Panc1 (cell line): ENCODE measurements around the gene FSTL5.

Source experiments
- CTCF ChIP-seq: fragments of 450-650 bp; IDR thresholded peaks from 2 replicates; pipeline ENCODE4 v1.5.1; 2017; ENCODE audit warnings: mild to moderate bottlenecking
- POLR2AphosphoS5 ChIP-seq: IDR thresholded peaks from 2 replicates; pipeline ENCODE4 v1.6.1; 2012; ENCODE audit warnings: mild to moderate bottlenecking, low read depth, low read length, moderate library complexity
- TF ChIP-seq, protein P1 (sequence below), 2 experiments: IDR thresholded peaks; 2 replicates each; pipeline ENCODE4 v1.6.1; 2011 to 2012; ENCODE audit warnings: low read depth in 2 of 2, control low read depth in 1 of 2, low read length in 1 of 2, mild to moderate bottlenecking in 1 of 2, moderate library complexity in 1 of 2; ENCODE audit not compliant: insufficient read depth in 1 of 2

DNA sequence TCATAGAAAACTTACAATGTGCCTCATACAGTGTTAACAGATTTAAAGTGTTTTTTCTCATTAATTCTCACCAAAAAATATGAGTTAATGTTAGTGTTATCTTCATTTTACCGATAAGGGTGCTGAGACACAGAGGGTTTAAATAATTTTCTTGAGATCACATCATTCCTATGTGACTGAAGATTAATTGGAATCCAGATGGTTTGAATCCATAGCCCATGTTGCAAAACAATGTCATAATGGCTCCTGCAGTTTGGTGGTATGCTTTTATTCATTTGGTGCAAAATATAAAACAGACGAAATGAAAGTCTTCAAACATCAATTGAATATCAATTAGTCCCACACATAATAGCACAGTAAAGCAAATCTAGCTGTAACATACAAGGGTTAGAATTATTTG, 512.2 kb downstream of the FSTL5 start:
- TF ChIP-seq CTCF, result no peak
- TF ChIP-seq, protein P1, sequence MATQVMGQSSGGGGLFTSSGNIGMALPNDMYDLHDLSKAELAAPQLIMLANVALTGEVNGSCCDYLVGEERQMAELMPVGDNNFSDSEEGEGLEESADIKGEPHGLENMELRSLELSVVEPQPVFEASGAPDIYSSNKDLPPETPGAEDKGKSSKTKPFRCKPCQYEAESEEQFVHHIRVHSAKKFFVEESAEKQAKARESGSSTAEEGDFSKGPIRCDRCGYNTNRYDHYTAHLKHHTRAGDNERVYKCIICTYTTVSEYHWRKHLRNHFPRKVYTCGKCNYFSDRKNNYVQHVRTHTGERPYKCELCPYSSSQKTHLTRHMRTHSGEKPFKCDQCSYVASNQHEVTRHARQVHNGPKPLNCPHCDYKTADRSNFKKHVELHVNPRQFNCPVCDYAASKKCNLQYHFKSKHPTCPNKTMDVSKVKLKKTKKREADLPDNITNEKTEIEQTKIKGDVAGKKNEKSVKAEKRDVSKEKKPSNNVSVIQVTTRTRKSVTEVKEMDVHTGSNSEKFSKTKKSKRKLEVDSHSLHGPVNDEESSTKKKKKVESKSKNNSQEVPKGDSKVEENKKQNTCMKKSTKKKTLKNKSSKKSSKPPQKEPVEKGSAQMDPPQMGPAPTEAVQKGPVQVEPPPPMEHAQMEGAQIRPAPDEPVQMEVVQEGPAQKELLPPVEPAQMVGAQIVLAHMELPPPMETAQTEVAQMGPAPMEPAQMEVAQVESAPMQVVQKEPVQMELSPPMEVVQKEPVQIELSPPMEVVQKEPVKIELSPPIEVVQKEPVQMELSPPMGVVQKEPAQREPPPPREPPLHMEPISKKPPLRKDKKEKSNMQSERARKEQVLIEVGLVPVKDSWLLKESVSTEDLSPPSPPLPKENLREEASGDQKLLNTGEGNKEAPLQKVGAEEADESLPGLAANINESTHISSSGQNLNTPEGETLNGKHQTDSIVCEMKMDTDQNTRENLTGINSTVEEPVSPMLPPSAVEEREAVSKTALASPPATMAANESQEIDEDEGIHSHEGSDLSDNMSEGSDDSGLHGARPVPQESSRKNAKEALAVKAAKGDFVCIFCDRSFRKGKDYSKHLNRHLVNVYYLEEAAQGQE (IDR thresholded peaks at IDR 0.05; ENCODE audit: insufficient read depth in 1 of 2, low read depth in 2 of 2, low read length in 1 of 2), result no peak
- no peak for TF ChIP-seq POLR2AphosphoS5
